IMR-90 (cell line): ENCODE data around the gene CELSR1. TPM values are rescaled to one million over a fixed set of nuclear protein-coding genes. Genes with fewer than 3 reads are reported as not detected.

Experiments used
- ATAC-seq: fragments of 200-7000 bp; cut with Tn5 transposase; 2 replicates; pipeline ENCODE4 v1.9.1; 2020; ENCODE audit warnings: low read depth, mild to moderate bottlenecking, moderate library complexity
- BruUV-seq: library from RNA; stranded (reverse); fragments of 400-500 nt; replicated peaks from 2 replicates; lab custom pipeline; 2021; lab: Mats Ljungman, UMichigan
- CTCF ChIA-PET: fragments of 300-600 bp; formaldehyde crosslinking; extraction: SDS; loops from one replicate; lab custom pipeline; 2021; ENCODE audit warnings: antibody characterized with exemption; lab: Yijun Ruan, JAX
- POLR2A ChIA-PET: fragments of 300-600 bp; sonication (Branson Sonifier 250); formaldehyde crosslinking; loops from one replicate; lab custom pipeline; 2022; ENCODE audit warnings: antibody characterized with exemption; ENCODE audit not compliant: unreplicated experiment; lab: Charles Lee
- DNase-seq: peaks from one replicate; pipeline ENCODE4 v3.0.0; 2013
- H2AFZ ChIP-seq: replicated peaks from 2 replicates; pipeline ENCODE3; 2013; ENCODE audit warnings: low read length, mild to moderate bottlenecking; ENCODE audit not compliant: poor library complexity
- H2AK5ac ChIP-seq: 2 replicates; pipeline ENCODE4 v1.6.1; 2013; ENCODE audit warnings: low read depth, low read length, inconsistent platforms
- H2AK9ac ChIP-seq: replicated peaks from 2 replicates; pipeline ENCODE3; 2013; ENCODE audit warnings: mild to moderate bottlenecking, low read depth, low read length, moderate library complexity; ENCODE audit not compliant: poor library complexity
- H2BK120ac ChIP-seq: 2 replicates; pipeline ENCODE4 v1.6.1; 2013; ENCODE audit warnings: low read depth, low read length, inconsistent platforms
- H2BK15ac ChIP-seq: 3 replicates; pipeline ENCODE4 v1.6.1; 2013; ENCODE audit warnings: low read depth, low read length, inconsistent platforms
- H2BK20ac ChIP-seq: 2 replicates; pipeline ENCODE4 v1.6.1; 2013; ENCODE audit warnings: low read depth, mild to moderate bottlenecking, inconsistent platforms, low read length, moderate library complexity
- H2BK5ac ChIP-seq: 2 replicates; pipeline ENCODE4 v1.6.1; 2013; ENCODE audit warnings: mild to moderate bottlenecking, low read depth, low read length, inconsistent platforms; ENCODE audit not compliant: poor library complexity, severe bottlenecking
- H3K14ac ChIP-seq: replicated peaks from 2 replicates; pipeline ENCODE4 v1.6.1; 2013; ENCODE audit warnings: low read depth, low read length, inconsistent platforms
- H3K18ac ChIP-seq: 2 replicates; pipeline ENCODE4 v1.6.1; 2013; ENCODE audit warnings: low read depth, low read length, control low read depth
- H3K23ac ChIP-seq: 2 replicates; pipeline ENCODE4 v1.6.1; 2013; ENCODE audit warnings: low read depth, low read length, inconsistent platforms
- H3K27ac ChIP-seq: 2 replicates; pipeline ENCODE4 v1.5.1; 2013; ENCODE audit warnings: mild to moderate bottlenecking, control low read depth, low read length; ENCODE audit not compliant: insufficient read depth
- H3K27me3 ChIP-seq: 2 replicates; pipeline ENCODE4 v1.6.1; 2013; ENCODE audit warnings: low read length; ENCODE audit not compliant: control insufficient read depth, insufficient read depth
- H3K36me3 ChIP-seq: 2 replicates; pipeline ENCODE4 v1.6.1; 2013; ENCODE audit warnings: low read length, mixed read lengths; ENCODE audit not compliant: control insufficient read depth, insufficient read depth
- H3K4ac ChIP-seq: 2 replicates; pipeline ENCODE4 v1.6.1; 2013; ENCODE audit warnings: low read depth, low read length, inconsistent platforms
- H3K4me1 ChIP-seq: 2 replicates; pipeline ENCODE4 v1.6.1; 2013; ENCODE audit warnings: low read length, mixed read lengths; ENCODE audit not compliant: control insufficient read depth, insufficient read depth
- H3K4me2 ChIP-seq: 2 replicates; pipeline ENCODE4 v1.6.1; 2013; ENCODE audit warnings: low read depth, mild to moderate bottlenecking, control low read depth, low read length, moderate library complexity
- H3K4me3 ChIP-seq: 2 replicates; pipeline ENCODE4 v1.5.1; 2013; ENCODE audit warnings: low read depth, mild to moderate bottlenecking, control low read depth, low read length, moderate library complexity; ENCODE audit not compliant: insufficient read depth
- H3K56ac ChIP-seq: 2 replicates; pipeline ENCODE4 v1.6.1; 2013; ENCODE audit warnings: low read length, inconsistent platforms; ENCODE audit not compliant: insufficient read depth; ENCODE audit errors: extremely low read depth
- H3K79me1 ChIP-seq, 2 experiments: 2 replicates each; pipeline ENCODE4 v1.6.1; 2013; ENCODE audit warnings: low read length in 2 of 2, inconsistent platforms in 1 of 2, low read depth in 1 of 2
- H3K9ac ChIP-seq: 2 replicates; pipeline ENCODE4 v1.6.1; 2013; ENCODE audit warnings: low read depth, low read length, control low read depth
- H3K9me1 ChIP-seq: 2 replicates; pipeline ENCODE4 v1.6.1; 2013; ENCODE audit warnings: low read length, inconsistent platforms; ENCODE audit not compliant: insufficient read depth
- H3K9me3 ChIP-seq: 2 replicates; pipeline ENCODE4 v1.6.1; 2013; ENCODE audit warnings: low read length; ENCODE audit not compliant: control insufficient read depth, insufficient read depth
- H4K20me1 ChIP-seq: 2 replicates; pipeline ENCODE4 v1.6.1; 2013; ENCODE audit warnings: low read length, inconsistent platforms; ENCODE audit not compliant: insufficient read depth
- H4K5ac ChIP-seq: 2 replicates; pipeline ENCODE4 v1.6.1; 2013; ENCODE audit warnings: mild to moderate bottlenecking, low read depth, low read length, control low read depth
- H4K8ac ChIP-seq, 2 experiments: 2 replicates each; pipeline ENCODE4 v1.6.1; 2013; ENCODE audit warnings: low read depth in 2 of 2, low read length in 2 of 2, control low read depth in 1 of 2, inconsistent platforms in 1 of 2
- H4K91ac ChIP-seq: 2 replicates; pipeline ENCODE4 v1.6.1; 2013; ENCODE audit warnings: low read depth, low read length, inconsistent platforms; ENCODE audit not compliant: insufficient read depth
- BHLHE40 ChIP-seq: fragments of 150-350 bp; IDR thresholded peaks from 2 replicates; pipeline ENCODE4 v1.6.1; 2016; ENCODE audit warnings: mild to moderate bottlenecking, low read depth, low read length
- CEBPB ChIP-seq: IDR thresholded peaks from 2 replicates; pipeline ENCODE4 v1.6.1; 2012; ENCODE audit warnings: low read depth, low read length, improper control_type of control experiment
- CHD1 ChIP-seq: IDR thresholded peaks from 2 replicates; pipeline ENCODE4 v1.6.1; 2012; ENCODE audit warnings: low read depth, low read length, improper control_type of control experiment
- FOS ChIP-seq: fragments of 150-350 bp; IDR thresholded peaks from 2 replicates; pipeline ENCODE4 v1.6.1; 2016; ENCODE audit warnings: low read depth, low read length
- MAFK ChIP-seq: IDR thresholded peaks from 2 replicates; pipeline ENCODE4 v1.6.1; 2012; ENCODE audit warnings: low read depth, low read length, improper control_type of control experiment
- MAZ ChIP-seq: IDR thresholded peaks from 2 replicates; pipeline ENCODE4 v1.6.1; 2012; ENCODE audit warnings: low read depth, mild to moderate bottlenecking, low read length, improper control_type of control experiment, moderate library complexity, borderline replicate concordance
- MXI1 ChIP-seq: IDR thresholded peaks from 2 replicates; pipeline ENCODE4 v1.6.1; 2012; ENCODE audit warnings: low read depth, mild to moderate bottlenecking, low read length, moderate library complexity, borderline replicate concordance
- NFE2L2 ChIP-seq: fragments of 150-350 bp; IDR thresholded peaks from 2 replicates; pipeline ENCODE4 v1.6.1; 2016; ENCODE audit warnings: low read depth, mild to moderate bottlenecking, low read length
- POLR2A ChIP-seq: IDR thresholded peaks from 2 replicates; pipeline ENCODE4 v1.6.1; 2012; ENCODE audit warnings: mild to moderate bottlenecking, low read depth, low read length
- RAD21 ChIP-seq: IDR thresholded peaks from 2 replicates; pipeline ENCODE4 v1.6.1; 2012; ENCODE audit warnings: low read length, improper control_type of control experiment
- RCOR1 ChIP-seq: IDR thresholded peaks from 2 replicates; pipeline ENCODE4 v1.6.1; 2012; ENCODE audit warnings: mild to moderate bottlenecking, low read length, improper control_type of control experiment; ENCODE audit not compliant: insufficient replicate concordance
- RFX5 ChIP-seq: IDR thresholded peaks from 2 replicates; pipeline ENCODE4 v1.8.0; 2012; ENCODE audit warnings: low read depth, mild to moderate bottlenecking, low read length, moderate library complexity
- SMC3 ChIP-seq: fragments of 150-350 bp; IDR thresholded peaks from 2 replicates; pipeline ENCODE4 v1.6.1; 2016; ENCODE audit warnings: low read depth, mild to moderate bottlenecking, antibody characterized with exemption, low read length, moderate library complexity
- WGBS, 2 experiments: methylation state at CpG; one replicate each; pipeline versions ENCODE4 v1.1.5 to v1.1.7; 2013; ENCODE audit warnings: missing lambda C conversion rate in 2 of 2; ENCODE audit not compliant: insufficient read length in 1 of 2; ENCODE audit errors: extremely low coverage in 2 of 2; 5-methylcytosine and 5-hydroxymethylcytosine counted together
- dilution Hi-C: fragments of 300-500 bp; cut with HindIII; formaldehyde crosslinking; loops from one replicate; pipeline ENCODE4 v1.14.3; 2018; ENCODE audit warnings: low sequenced_read_pairs; ENCODE audit not compliant: unreplicated experiment
- in situ Hi-C: fragments of 300-500 bp; cut with MboI; formaldehyde crosslinking; loops from 3 replicates; pipeline ENCODE4 v1.14.3; 2019; ENCODE audit warnings: low sequenced_read_pairs, inconsistent platforms, mixed read lengths
- intact Hi-C: fragments of 100-400 bp; cut with micrococcal nuclease; formaldehyde crosslinking; loops from 2 replicates; pipeline ENCODE4 v1.10.0; 2022
- polyA plus RNA-seq, 3 experiments: library from polyadenylated mRNA; depleted of rRNA; stranded (reverse); fragments of >200 nt; gene quantifications; 2 replicates each; pipeline ENCODE4 v1.2.3, GENCODE V29; 2012; ENCODE audit warnings: low replicate concordance in 1 of 3
- total RNA-seq: library from RNA; depleted of rRNA; stranded (reverse); fragments of >200 nt; gene quantifications from 2 replicates; pipeline ENCODE4 v1.2.3, GENCODE V29; 2012
- TF ChIP-seq, protein P1 (sequence below): fragments of 150-350 bp; IDR thresholded peaks from 2 replicates; pipeline ENCODE4 v1.6.1; 2016; ENCODE audit warnings: low read depth, mild to moderate bottlenecking, low read length, moderate library complexity, borderline replicate concordance
- TF ChIP-seq, protein P2 (sequence below): fragments of 150-350 bp; IDR thresholded peaks from 2 replicates; pipeline ENCODE4 v1.6.1; 2017; ENCODE audit warnings: mild to moderate bottlenecking, antibody characterized with exemption, low read length, low read depth
- TF ChIP-seq, protein P3 (sequence below): conservative IDR thresholded peaks from 2 replicates; pipeline ENCODE4 v1.5.1; 2012; ENCODE audit warnings: mild to moderate bottlenecking, low read depth, low read length, improper control_type of control experiment

CELSR1 gene
- total and polyA plus RNA-seq, 2 of the 4 experiments (the other 2 are of a cell fraction) = 0.36 to 0.82 TPM

DNA sequence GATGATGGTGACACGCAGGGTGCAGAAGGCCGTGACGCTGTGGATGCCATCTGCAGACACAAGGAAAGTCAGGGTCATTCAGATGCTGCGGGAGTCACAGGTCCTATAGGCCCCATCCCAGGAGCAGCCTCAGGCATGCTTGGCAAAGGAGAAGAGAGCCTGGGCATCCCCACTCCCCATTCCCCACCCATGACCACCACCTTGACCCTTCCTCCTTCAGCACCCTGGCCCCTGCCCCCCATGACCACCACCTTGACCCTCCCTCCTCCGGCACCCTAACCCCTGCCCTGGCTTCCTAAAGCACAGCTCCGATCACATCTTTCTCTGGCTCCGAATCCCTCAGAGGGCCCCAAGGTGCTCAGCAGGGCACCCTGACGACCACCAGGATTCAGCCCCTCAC is 73.1 kb downstream of the CELSR1 start:
- Histone ChIP-seq H2AK5ac (no peak overlapping the region; the same call in 1 of the 2 replicates), H3K9me3 (no peaks in the 10 kb centered on the region), H3K36me3 (no peaks in the 10 kb centered on the region), H3K56ac (no peak overlapping the region), H2BK15ac (no peak overlapping the region), H3K79me1 (no peaks in the 10 kb centered on the region), H4K5ac (no peak overlapping the region), H3K14ac (no peak overlapping the region), H3K4ac (no peak overlapping the region), H3K9ac (no peak overlapping the region), H4K20me1 (no peaks in the 10 kb centered on the region), H4K8ac (no peak overlapping the region), H3K27me3 (peaks cover 15% of the 10 kb centered on the region), H3K4me3 (no peak overlapping the region), H3K9me1 (peaks cover 4% of the 10 kb centered on the region; the same call in 1 of the 2 replicates), H2BK120ac (no peak overlapping the region), H3K27ac (no peak overlapping the region), H4K91ac (no peak overlapping the region), H2AFZ (no peak overlapping the region), H2AK9ac (no peak overlapping the region), H3K4me1 (no peaks in the 10 kb centered on the region), H3K18ac (no peak overlapping the region), H2BK20ac (no peak overlapping the region), H2BK5ac (no peak overlapping the region), H3K23ac (no peak overlapping the region), H3K4me2 (no peak overlapping the region)
- intact Hi-C loops (no loop called here), dilution Hi-C loops (no loop called here), in situ Hi-C loops (no loop called here)
- WGBS, 2 experiments = 87% methylated on average over 4 of the region's 8 CpGs; no CpG with 5 or more reads in 1 of the 2 experiments
- no peak for TF ChIP-seq FOS
- no peak for TF ChIP-seq CHD1
- TF ChIP-seq MXI1 = no peak
- no peak for TF ChIP-seq POLR2A
- TF ChIP-seq SMC3 = no peak
- TF ChIP-seq MAZ = no peak
- TF ChIP-seq, protein P1, sequence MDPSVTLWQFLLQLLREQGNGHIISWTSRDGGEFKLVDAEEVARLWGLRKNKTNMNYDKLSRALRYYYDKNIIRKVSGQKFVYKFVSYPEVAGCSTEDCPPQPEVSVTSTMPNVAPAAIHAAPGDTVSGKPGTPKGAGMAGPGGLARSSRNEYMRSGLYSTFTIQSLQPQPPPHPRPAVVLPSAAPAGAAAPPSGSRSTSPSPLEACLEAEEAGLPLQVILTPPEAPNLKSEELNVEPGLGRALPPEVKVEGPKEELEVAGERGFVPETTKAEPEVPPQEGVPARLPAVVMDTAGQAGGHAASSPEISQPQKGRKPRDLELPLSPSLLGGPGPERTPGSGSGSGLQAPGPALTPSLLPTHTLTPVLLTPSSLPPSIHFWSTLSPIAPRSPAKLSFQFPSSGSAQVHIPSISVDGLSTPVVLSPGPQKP = no peak
- TF ChIP-seq, protein P2, sequence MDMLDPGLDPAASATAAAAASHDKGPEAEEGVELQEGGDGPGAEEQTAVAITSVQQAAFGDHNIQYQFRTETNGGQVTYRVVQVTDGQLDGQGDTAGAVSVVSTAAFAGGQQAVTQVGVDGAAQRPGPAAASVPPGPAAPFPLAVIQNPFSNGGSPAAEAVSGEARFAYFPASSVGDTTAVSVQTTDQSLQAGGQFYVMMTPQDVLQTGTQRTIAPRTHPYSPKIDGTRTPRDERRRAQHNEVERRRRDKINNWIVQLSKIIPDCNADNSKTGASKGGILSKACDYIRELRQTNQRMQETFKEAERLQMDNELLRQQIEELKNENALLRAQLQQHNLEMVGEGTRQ = no peak
- no peak for TF ChIP-seq NFE2L2
- no peak for TF ChIP-seq MAFK
- TF ChIP-seq, protein P3, sequence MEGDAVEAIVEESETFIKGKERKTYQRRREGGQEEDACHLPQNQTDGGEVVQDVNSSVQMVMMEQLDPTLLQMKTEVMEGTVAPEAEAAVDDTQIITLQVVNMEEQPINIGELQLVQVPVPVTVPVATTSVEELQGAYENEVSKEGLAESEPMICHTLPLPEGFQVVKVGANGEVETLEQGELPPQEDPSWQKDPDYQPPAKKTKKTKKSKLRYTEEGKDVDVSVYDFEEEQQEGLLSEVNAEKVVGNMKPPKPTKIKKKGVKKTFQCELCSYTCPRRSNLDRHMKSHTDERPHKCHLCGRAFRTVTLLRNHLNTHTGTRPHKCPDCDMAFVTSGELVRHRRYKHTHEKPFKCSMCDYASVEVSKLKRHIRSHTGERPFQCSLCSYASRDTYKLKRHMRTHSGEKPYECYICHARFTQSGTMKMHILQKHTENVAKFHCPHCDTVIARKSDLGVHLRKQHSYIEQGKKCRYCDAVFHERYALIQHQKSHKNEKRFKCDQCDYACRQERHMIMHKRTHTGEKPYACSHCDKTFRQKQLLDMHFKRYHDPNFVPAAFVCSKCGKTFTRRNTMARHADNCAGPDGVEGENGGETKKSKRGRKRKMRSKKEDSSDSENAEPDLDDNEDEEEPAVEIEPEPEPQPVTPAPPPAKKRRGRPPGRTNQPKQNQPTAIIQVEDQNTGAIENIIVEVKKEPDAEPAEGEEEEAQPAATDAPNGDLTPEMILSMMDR = no peak
- TF ChIP-seq RCOR1 = no peak
- TF ChIP-seq BHLHE40 = no peak
- TF ChIP-seq RAD21 = no peak
- TF ChIP-seq RFX5 = no peak
- TF ChIP-seq CEBPB = no peak
- ChIA-PET CTCF (no interaction called here), POLR2A (no interaction called here)
- BruUV-seq = no TSS peak
- no peak for DNase-seq
- ATAC-seq = no peak
